HG02678 (cell line): ENCODE results near the gene RASL11A.
"Not testable (repeated sequence)": the region's sequence is repeated elsewhere in the genome, so short reads cannot be mapped to it uniquely, and the experiment has no call there.

Experiments used
- ATAC-seq: cut with Tn5 transposase; IDR thresholded peaks from one replicate; pipeline ENCODE4 v1.9.1; 2021; ENCODE audit warnings: mild to moderate bottlenecking, moderate library complexity; ENCODE audit not compliant: unreplicated experiment

Gene RASL11A

GRCh38 chr13:27296496-27296895 lies 25.9 kb downstream of the RASL11A start:
- no peak for ATAC-seq

GRCh38 chr13:27298849-27299248 lies 28.2 kb downstream of the RASL11A start:
- no peak for ATAC-seq

GRCh38 chr13:27300406-27300805 lies 29.8 kb downstream of the RASL11A start:
- ATAC-seq, result not testable (repeated sequence)

- ATAC-seq, result no peak
These were observed 30.4 kb downstream of the RASL11A start for GRCh38 chr13:27300941-27301586.

- no peak for ATAC-seq
These were observed 32.1 kb downstream of the RASL11A start for GRCh38 chr13:27302643-27303262.

- ATAC-seq, result no peak
These were observed 33.5 kb downstream of the RASL11A start for GRCh38 chr13:27304099-27304498.

- ATAC-seq, result no peak
These were observed 34.0 kb downstream of the RASL11A start for GRCh38 chr13:27304611-27305010.

- no peak for ATAC-seq
These were observed 35.7 kb downstream of the RASL11A start for GRCh38 chr13:27306364-27306763.

- ATAC-seq, result no peak
These were observed 38.3 kb downstream of the RASL11A start for GRCh38 chr13:27308941-27309340.

- ATAC-seq, result no peak
These were observed 38.9 kb downstream of the RASL11A start for GRCh38 chr13:27309401-27309958.

GRCh38 chr13:27309967-27310598 lies 39.5 kb downstream of the RASL11A start:
- ATAC-seq, result no peak

- no peak for ATAC-seq
These were observed 40.3 kb downstream of the RASL11A start for GRCh38 chr13:27310946-27311345.

GRCh38 chr13:27311518-27312210 lies 41.0 kb downstream of the RASL11A start:
- ATAC-seq, result no peak

- ATAC-seq, result no peak
These were observed 43.1 kb downstream of the RASL11A start for GRCh38 chr13:27313770-27314169.

GRCh38 chr13:27319404-27319803 lies 48.8 kb downstream of the RASL11A start:
- no peak for ATAC-seq

GRCh38 chr13:27321468-27322431 lies 51.1 kb downstream of the RASL11A start:
- no peak for ATAC-seq

GRCh38 chr13:27322443-27322842 lies 51.8 kb downstream of the RASL11A start:
- ATAC-seq, result not testable (repeated sequence)
